ENCODE data around the gene ZFP91.

DNA sequence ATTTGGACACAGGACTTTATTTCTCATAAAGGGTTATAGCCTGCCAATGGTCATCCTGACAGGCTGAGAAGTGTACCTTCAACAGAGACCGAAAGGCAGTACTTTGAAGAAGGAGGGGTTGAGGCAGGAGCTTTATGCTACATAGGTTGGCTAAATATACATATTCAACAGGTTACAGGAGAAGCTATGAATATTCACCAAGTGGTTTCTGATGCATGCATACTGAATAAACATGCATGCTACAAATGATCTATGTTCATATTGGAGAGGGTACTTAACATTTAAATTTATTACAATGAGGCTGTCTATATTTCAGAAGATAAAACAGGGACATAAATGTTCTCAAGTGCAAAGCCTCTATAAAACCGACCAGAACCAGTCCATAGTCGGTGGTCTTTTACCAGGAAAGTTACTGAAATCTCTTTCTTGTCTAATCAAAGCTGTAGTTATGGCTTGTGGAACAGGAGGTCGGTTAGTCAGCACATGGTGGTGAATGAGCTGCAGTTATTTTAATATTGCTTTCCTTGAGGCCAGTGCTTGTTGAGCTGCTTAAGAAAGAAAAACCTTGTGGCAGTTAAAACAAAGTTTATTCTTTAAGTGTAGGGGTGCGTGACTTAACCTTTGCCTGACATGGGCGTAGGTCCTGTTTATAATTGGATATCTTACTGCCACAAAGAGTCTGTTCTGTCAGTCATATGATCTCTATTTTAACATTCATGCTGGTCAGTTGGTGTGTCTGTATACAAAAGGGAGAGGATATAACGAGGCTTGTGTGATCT, 63.1 kb downstream of the ZFP91 start:
- TF ChIP-seq POLR2A (IDR thresholded peaks at IDR 0.05), result no peak
- TF ChIP-seq, protein P1, sequence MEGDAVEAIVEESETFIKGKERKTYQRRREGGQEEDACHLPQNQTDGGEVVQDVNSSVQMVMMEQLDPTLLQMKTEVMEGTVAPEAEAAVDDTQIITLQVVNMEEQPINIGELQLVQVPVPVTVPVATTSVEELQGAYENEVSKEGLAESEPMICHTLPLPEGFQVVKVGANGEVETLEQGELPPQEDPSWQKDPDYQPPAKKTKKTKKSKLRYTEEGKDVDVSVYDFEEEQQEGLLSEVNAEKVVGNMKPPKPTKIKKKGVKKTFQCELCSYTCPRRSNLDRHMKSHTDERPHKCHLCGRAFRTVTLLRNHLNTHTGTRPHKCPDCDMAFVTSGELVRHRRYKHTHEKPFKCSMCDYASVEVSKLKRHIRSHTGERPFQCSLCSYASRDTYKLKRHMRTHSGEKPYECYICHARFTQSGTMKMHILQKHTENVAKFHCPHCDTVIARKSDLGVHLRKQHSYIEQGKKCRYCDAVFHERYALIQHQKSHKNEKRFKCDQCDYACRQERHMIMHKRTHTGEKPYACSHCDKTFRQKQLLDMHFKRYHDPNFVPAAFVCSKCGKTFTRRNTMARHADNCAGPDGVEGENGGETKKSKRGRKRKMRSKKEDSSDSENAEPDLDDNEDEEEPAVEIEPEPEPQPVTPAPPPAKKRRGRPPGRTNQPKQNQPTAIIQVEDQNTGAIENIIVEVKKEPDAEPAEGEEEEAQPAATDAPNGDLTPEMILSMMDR (IDR thresholded peaks at IDR 0.05), result no peak

Measured in adrenal gland (tissue), 5 donors.